Stimulated activated CD4-positive, alpha-beta T cell treated with anti-CD3 and anti-CD28 coated beads, TNF-alpha, amount 100 ng/mL, for 24 hours (primary cell): ENCODE measurements around the gene ERC2.

Experiments used
- DNase-seq, 3 experiments: peaks; one replicate each; pipeline ENCODE4 v3.0.0-alpha.2; 2020; ENCODE audit warnings: low read depth in 3 of 3

Gene ERC2

GRCh38 chr3:56189536-56189935, 278.7 kb downstream of the ERC2 start:
- DNase-seq = no peak

- no peak for DNase-seq
Measured at GRCh38 chr3:56188201-56188600, 280.1 kb downstream of the ERC2 start.

GRCh38 chr3:56187051-56187450, 281.2 kb downstream of the ERC2 start:
- no peak for DNase-seq

- no peak for DNase-seq
Measured at GRCh38 chr3:56185827-56186226, 282.4 kb downstream of the ERC2 start.

- no peak for DNase-seq
Measured at GRCh38 chr3:56183529-56183928, 284.7 kb downstream of the ERC2 start.

- no peak for DNase-seq
Measured at GRCh38 chr3:56180433-56180832, 287.8 kb downstream of the ERC2 start.

- no peak for DNase-seq
Measured at GRCh38 chr3:56173601-56174000, 294.7 kb downstream of the ERC2 start.

GRCh38 chr3:56164436-56164835, 303.8 kb downstream of the ERC2 start:
- no peak for DNase-seq

GRCh38 chr3:56157693-56158362, 310.4 kb downstream of the ERC2 start:
- DNase-seq = no peak

- no peak for DNase-seq
Measured at GRCh38 chr3:56154297-56154696, 314.0 kb downstream of the ERC2 start.

- no peak for DNase-seq
Measured at GRCh38 chr3:56147354-56147753, 320.9 kb downstream of the ERC2 start.

GRCh38 chr3:56145410-56145809, 322.9 kb downstream of the ERC2 start:
- DNase-seq = no peak

GRCh38 chr3:56144805-56145204, 323.5 kb downstream of the ERC2 start:
- no peak for DNase-seq

- DNase-seq = no peak
Measured at GRCh38 chr3:56137415-56137814, 330.9 kb downstream of the ERC2 start.

GRCh38 chr3:56136514-56136913, 331.8 kb downstream of the ERC2 start:
- no peak for DNase-seq

- no peak for DNase-seq
Measured at GRCh38 chr3:56135941-56136340, 332.3 kb downstream of the ERC2 start.

GRCh38 chr3:56133423-56133822, 334.8 kb downstream of the ERC2 start:
- no peak for DNase-seq

GRCh38 chr3:56132762-56133161, 335.5 kb downstream of the ERC2 start:
- DNase-seq = no peak

- DNase-seq = no peak
Measured at GRCh38 chr3:56131974-56132590, 336.2 kb downstream of the ERC2 start.

GRCh38 chr3:56130036-56130435, 338.2 kb downstream of the ERC2 start:
- no peak for DNase-seq

- DNase-seq = no peak
Measured at GRCh38 chr3:56126632-56127031, 341.6 kb downstream of the ERC2 start.

- DNase-seq = no peak
Measured at GRCh38 chr3:56125358-56126005, 342.8 kb downstream of the ERC2 start.

- DNase-seq = no peak
Measured at GRCh38 chr3:56124546-56124945, 343.7 kb downstream of the ERC2 start.
